ENCODE data around the gene TLR1.

Gene TLR1, protein sequence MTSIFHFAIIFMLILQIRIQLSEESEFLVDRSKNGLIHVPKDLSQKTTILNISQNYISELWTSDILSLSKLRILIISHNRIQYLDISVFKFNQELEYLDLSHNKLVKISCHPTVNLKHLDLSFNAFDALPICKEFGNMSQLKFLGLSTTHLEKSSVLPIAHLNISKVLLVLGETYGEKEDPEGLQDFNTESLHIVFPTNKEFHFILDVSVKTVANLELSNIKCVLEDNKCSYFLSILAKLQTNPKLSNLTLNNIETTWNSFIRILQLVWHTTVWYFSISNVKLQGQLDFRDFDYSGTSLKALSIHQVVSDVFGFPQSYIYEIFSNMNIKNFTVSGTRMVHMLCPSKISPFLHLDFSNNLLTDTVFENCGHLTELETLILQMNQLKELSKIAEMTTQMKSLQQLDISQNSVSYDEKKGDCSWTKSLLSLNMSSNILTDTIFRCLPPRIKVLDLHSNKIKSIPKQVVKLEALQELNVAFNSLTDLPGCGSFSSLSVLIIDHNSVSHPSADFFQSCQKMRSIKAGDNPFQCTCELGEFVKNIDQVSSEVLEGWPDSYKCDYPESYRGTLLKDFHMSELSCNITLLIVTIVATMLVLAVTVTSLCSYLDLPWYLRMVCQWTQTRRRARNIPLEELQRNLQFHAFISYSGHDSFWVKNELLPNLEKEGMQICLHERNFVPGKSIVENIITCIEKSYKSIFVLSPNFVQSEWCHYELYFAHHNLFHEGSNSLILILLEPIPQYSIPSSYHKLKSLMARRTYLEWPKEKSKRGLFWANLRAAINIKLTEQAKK

GRCh38 chr4:38804654-38805295, at the start of gene TLR1:
Gene TLR1 (minus strand): TSS chr4:38804791. CDS start chr4:38798831, 5,960 bp downstream.
- no peak within 1 kb of the TSS for H3K27ac ChIP-seq (ENCODE audit: low read length)
- no peaks in the 10 kb centered on the region for H3K36me3 ChIP-seq (ENCODE audit: insufficient read depth, low read length)
- H3K4me2 ChIP-seq (ENCODE audit: insufficient read depth, low read length), result no peak within 1 kb of the TSS
- no peaks in the 10 kb centered on the region for H3K4me1 ChIP-seq (ENCODE audit: insufficient read depth, low read length)
- DNase-seq (no peak), ATAC-seq (ENCODE audit: insufficient read depth, low read depth) (peak; percentile 49)
- no peak within 1 kb of the TSS for H3K4me3 ChIP-seq (ENCODE audit: low read depth in 1 of 2, low read length in 2 of 2)
- H3K27me3 ChIP-seq (ENCODE audit: insufficient read depth, low read length, poor library complexity), result no peaks in the 10 kb centered on the region
- no peak for TF ChIP-seq EZH2 (IDR thresholded peaks at IDR 0.05; ENCODE audit: borderline replicate concordance, low read depth, low read length, severe bottlenecking)
- peak; percentile 61 for TF ChIP-seq CTCF (IDR thresholded peaks at IDR 0.05; ENCODE audit: borderline replicate concordance, extremely low read depth, low read length, poor library complexity, severe bottlenecking)
- H4K20me1 ChIP-seq (ENCODE audit: insufficient read depth, low read length), result no peaks in the 10 kb centered on the region
- H3K9me3 ChIP-seq (ENCODE audit: insufficient read depth, low read length, severe bottlenecking), result peaks cover 13% of the 10 kb centered on the region
- peak within 1 kb of the TSS; percentile 55 for H2AFZ ChIP-seq (ENCODE audit: low read depth, low read length)
- H3K79me2 ChIP-seq (ENCODE audit: insufficient read depth, low read length), result no peaks in the 10 kb centered on the region
- H3K9ac ChIP-seq (ENCODE audit: low read depth, low read length), result no peak within 1 kb of the TSS

DNA sequence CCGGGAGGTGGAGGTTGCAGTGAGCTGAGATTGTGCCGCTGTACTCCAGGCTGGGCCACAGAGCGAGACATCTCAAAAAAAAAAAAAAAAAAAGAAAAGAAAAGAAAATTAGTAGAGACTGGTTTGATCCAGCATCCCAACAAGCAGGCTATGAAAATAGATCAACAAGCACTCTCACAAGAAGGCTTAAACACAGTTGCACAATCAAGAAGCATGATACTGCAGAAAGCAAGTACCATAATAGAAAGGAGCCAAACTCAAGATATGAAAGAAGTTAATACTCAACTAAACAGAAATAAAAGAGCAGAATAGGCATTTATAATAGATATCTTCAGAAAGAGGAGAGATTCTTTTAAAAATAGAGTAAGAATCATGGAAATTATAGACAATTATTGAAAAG, 41.4 kb upstream of the TLR1 start:
- Histone ChIP-seq H3K27ac (ENCODE audit: low read length) (no peak overlapping the region), H4K20me1 (ENCODE audit: insufficient read depth, low read length) (no peaks in the 10 kb centered on the region), H3K9ac (ENCODE audit: low read depth, low read length) (no peak overlapping the region), H2AFZ (ENCODE audit: low read depth, low read length) (no peak overlapping the region), H3K4me1 (ENCODE audit: insufficient read depth, low read length) (no peaks in the 10 kb centered on the region), H3K4me2 (ENCODE audit: insufficient read depth, low read length) (no peak overlapping the region), H3K27me3 (ENCODE audit: insufficient read depth, low read length, poor library complexity) (no peaks in the 10 kb centered on the region), H3K4me3 (ENCODE audit: low read depth in 1 of 2, low read length in 2 of 2) (no peak overlapping the region), H3K36me3 (ENCODE audit: insufficient read depth, low read length) (no peaks in the 10 kb centered on the region), H3K9me3 (ENCODE audit: insufficient read depth, low read length, severe bottlenecking) (no peaks in the 10 kb centered on the region), H3K79me2 (ENCODE audit: insufficient read depth, low read length) (no peaks in the 10 kb centered on the region)
- TF ChIP-seq CTCF (IDR thresholded peaks at IDR 0.05; ENCODE audit: borderline replicate concordance, extremely low read depth, low read length, poor library complexity, severe bottlenecking), result no peak
- TF ChIP-seq EZH2 (IDR thresholded peaks at IDR 0.05; ENCODE audit: borderline replicate concordance, low read depth, low read length, severe bottlenecking), result no peak
- no peak for ATAC-seq (ENCODE audit: insufficient read depth, low read depth)
- no peak for DNase-seq

- Histone ChIP-seq H3K4me1 (ENCODE audit: insufficient read depth, low read length) (no peaks in the 10 kb centered on the region), H3K27me3 (ENCODE audit: insufficient read depth, low read length, poor library complexity) (no peaks in the 10 kb centered on the region), H3K36me3 (ENCODE audit: insufficient read depth, low read length) (no peaks in the 10 kb centered on the region), H4K20me1 (ENCODE audit: insufficient read depth, low read length) (no peaks in the 10 kb centered on the region), H2AFZ (ENCODE audit: low read depth, low read length) (no peak overlapping the region), H3K9me3 (ENCODE audit: insufficient read depth, low read length, severe bottlenecking) (no peaks in the 10 kb centered on the region), H3K9ac (ENCODE audit: low read depth, low read length) (no peak overlapping the region), H3K79me2 (ENCODE audit: insufficient read depth, low read length) (no peaks in the 10 kb centered on the region), H3K4me2 (ENCODE audit: insufficient read depth, low read length) (no peak overlapping the region), H3K27ac (ENCODE audit: low read length) (no peak overlapping the region), H3K4me3 (ENCODE audit: low read depth in 1 of 2, low read length in 2 of 2) (no peak overlapping the region)
- TF ChIP-seq EZH2 (IDR thresholded peaks at IDR 0.05; ENCODE audit: borderline replicate concordance, low read depth, low read length, severe bottlenecking) (no peak), CTCF (IDR thresholded peaks at IDR 0.05; ENCODE audit: borderline replicate concordance, extremely low read depth, low read length, poor library complexity, severe bottlenecking) (no peak)
- ATAC-seq (ENCODE audit: insufficient read depth, low read depth), result no peak
- no peak for DNase-seq
These were observed 38.4 kb upstream of the TLR1 start for GRCh38 chr4:38842994-38843393.

Data from DND-41 (cell line).